ENCODE data around the gene RAD9A. TPM values are rescaled to one million over a fixed set of nuclear protein-coding genes. Genes with fewer than 3 reads are reported as not detected.
A peak's percentile ranks its signal among the peaks of the same experiment; 100 is the strongest.

The RAD9A gene
- total and polyA plus RNA-seq, 9 of the 15 experiments (the other 6 are each of a cell fraction or from before 2014, with no cell fraction given), result 1.4 to 41.2 (median 16.1) TPM

GRCh38 chr11:67356864-67357561 lies 34.8 kb upstream of the RAD9A start (continued):
- no peak for TF ChIP-seq SIN3A (IDR thresholded peaks at IDR 0.05; ENCODE audit: borderline replicate concordance in 2 of 2, control insufficient read depth in 1 of 2, low read depth in 2 of 2, low read length in 2 of 2)
- no peak for TF ChIP-seq SNRNP70 (optimal IDR thresholded peaks at IDR 0.05; ENCODE audit: low read depth, low read length)
- TF ChIP-seq ZNF197 (CRISPR knock-in tag; IDR thresholded peaks at IDR 0.05; ENCODE audit: low read depth), result no peak
- no peak for TF ChIP-seq POU5F1 (IDR thresholded peaks at IDR 0.05; ENCODE audit: borderline replicate concordance, low read depth, low read length, partially characterized antibody)
- no peak for TF ChIP-seq RFX1 (IDR thresholded peaks at IDR 0.05)
- TF ChIP-seq NCOA6 (IDR thresholded peaks at IDR 0.05), result no peak
- no peak for TF ChIP-seq ZBTB34 (CRISPR knock-in tag; IDR thresholded peaks at IDR 0.05)
- TF ChIP-seq HNRNPL (IDR thresholded peaks at IDR 0.05; ENCODE audit: low read depth, low read length), result no peak
- peak; percentile 46 to 91; a peak in 3 of 4 replicates for TF ChIP-seq MAZ (CRISPR knock-in tag; conservative IDR thresholded peaks at IDR 0.05 in 1 of 2, IDR thresholded peaks at IDR 0.05 in 1 of 2)
- no peak for TF ChIP-seq ZFP1 (CRISPR knock-in tag; IDR thresholded peaks at IDR 0.05)
- TF ChIP-seq RUNX1 (IDR thresholded peaks at IDR 0.05; ENCODE audit: low read depth), result no peak
- TF ChIP-seq CGGBP1 (CRISPR knock-in tag; IDR thresholded peaks at IDR 0.05), result no peak
- no peak for TF ChIP-seq ESRRB (CRISPR knock-in tag; IDR thresholded peaks at IDR 0.05; ENCODE audit: borderline replicate concordance)
- TF ChIP-seq RBM22 (IDR thresholded peaks at IDR 0.05; ENCODE audit: low read depth, low read length, poor library complexity, severe bottlenecking), result no peak
- TF ChIP-seq CBFA2T3 (IDR thresholded peaks at IDR 0.05), result no peak; the same call in 1 of the 2 replicates
- no peak for TF ChIP-seq MCM3 (IDR thresholded peaks at IDR 0.05)
- TF ChIP-seq THAP12 (CRISPR knock-in tag; IDR thresholded peaks at IDR 0.05), result no peak
- TF ChIP-seq HEY1 (CRISPR knock-in tag; IDR thresholded peaks at IDR 0.05; ENCODE audit: borderline replicate concordance), result no peak
- no peak for TF ChIP-seq ZNF436 (CRISPR knock-in tag; IDR thresholded peaks at IDR 0.05)
- TF ChIP-seq BRCA1 (IDR thresholded peaks at IDR 0.05), result no peak
- no peak for TF ChIP-seq BRCA1 (CRISPR knock-in tag; IDR thresholded peaks at IDR 0.05)
- 0 out of 2 replicates have a peak, but pooled peaks have one; percentile 18 for TF ChIP-seq TEAD4 (IDR thresholded peaks at IDR 0.05; ENCODE audit: low read length)
- TF ChIP-seq TEAD4 (CRISPR knock-in tag; IDR thresholded peaks at IDR 0.05; ENCODE audit: borderline replicate concordance), result 0 out of 2 replicates have a peak, but pooled peaks have one; percentile 58
